Measurements from ENCODE around the gene TSC22D4.

- TF ChIP-seq CTCF (IDR thresholded peaks at IDR 0.05) (no peak), POLR2A (IDR thresholded peaks at IDR 0.05) (no peak)
Measured at GRCh38 chr7:100490483-100491191, 11.6 kb upstream of the TSC22D4 start.
